ENCODE measurements around the gene STARD13. TPM values are rescaled to one million over a fixed set of nuclear protein-coding genes. Genes with fewer than 3 reads are reported as not detected.

The STARD13 gene
- total RNA-seq, 1 donor from 2014 or later: 50.1 TPM

DNA sequence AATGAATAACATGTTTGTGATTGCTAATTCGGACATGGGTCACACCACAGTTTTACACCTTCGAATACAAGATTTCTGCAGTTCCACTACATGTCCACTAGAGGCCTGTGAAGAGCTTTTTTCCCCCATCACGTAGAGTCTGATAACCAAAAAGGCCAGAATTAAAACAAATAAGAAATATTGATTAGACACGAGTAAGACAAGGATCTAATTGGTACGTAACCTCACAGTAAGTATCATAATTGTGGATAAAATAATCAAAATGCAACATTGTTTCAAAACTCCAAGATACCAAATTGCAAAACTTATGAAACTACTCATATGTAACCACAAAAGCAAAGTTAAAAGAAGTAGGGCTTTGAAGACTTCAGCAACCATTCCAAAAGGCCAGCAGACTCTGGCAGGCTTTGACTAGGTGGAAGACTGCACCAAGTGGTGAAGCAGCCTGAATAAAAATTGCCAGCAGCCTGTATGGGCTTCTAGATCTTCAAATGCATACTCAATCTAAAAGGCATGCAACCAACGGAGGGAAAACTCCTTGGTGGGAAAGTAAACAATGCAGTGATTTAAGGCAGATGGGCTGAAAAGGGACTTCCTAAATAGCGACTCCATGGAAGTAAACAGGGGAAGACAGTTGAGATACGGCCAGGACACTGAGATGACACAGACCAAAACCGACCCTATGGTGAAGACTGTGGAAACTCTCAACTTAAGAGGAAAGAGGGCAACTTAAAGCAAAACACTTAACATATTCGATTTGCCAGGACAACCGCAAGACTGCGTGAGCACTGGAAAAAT lies 56.7 kb downstream of the STARD13 start:
- DNase-seq (ENCODE audit: low spot score): no peak

DNA sequence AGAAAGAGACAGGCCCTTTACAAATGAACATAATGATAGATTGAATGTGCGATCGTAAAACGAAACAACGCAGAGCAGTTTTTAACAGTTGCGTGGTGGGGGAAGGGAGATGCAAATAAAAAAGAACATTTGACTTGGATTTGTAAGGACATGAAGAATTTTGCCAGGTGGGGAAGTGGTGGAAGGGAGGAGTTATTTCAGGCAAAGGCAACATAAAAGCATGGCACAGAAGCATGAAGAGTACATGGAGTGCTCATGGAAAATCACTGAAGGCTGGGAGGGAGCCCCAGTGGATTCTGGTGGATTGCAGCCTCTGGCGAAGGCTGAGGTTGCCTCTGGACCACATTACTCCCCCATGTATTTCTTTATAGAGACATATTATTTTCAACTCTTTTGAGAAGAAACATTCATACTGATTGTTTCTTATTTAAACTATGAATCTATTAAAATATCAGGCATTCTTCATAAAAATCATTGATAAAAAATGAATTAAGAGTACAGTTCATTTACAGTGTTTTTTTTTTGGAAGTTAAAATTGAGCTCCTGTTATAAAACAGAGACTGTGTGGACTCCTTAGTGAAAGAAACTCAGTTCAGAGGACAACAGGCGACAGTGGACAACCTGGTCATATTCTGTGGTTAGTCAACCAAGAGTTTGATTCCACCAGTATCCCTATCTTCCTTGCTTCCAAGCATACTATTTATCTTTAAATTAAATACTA lies 57.5 kb downstream of the STARD13 start:
- DNase-seq (ENCODE audit: low spot score): no peak

DNA sequence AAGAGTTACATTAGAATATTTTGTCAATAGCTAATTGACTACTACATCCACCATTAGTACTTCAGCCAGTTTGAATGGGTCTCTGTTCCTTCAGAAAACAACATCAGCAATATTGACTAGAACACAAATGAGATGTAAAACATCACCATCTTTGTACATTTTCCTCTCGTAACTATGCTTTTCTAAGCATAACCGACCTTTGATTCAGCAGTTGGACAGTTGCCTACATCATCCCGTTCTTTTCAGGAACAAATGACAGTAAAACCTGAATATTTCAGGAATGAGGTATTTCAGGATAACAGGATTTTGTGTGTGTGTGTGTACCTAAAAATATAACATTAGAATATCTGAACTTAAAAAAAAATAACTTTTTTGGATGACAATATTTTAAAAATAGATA lies 60.9 kb downstream of the STARD13 start:
- DNase-seq (ENCODE audit: low spot score): no peak

DNA sequence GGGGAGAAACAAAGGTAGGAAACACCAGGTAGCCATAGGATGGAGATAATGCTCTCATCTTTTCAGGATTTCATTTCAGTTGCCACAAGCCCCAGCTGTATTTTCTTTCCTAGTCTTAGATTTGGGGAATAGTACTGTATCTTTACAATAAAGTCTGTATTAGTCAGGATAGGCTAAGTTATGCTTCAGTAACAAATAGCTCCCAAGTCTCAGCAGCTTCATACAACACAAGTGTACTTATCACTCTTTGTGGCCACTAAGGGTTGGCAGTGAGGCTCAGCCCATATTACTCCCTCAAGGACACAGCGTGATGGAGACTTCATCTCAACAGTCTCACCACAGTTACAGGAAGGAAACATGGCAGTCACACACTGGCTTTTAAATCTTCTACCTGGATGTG lies 61.4 kb downstream of the STARD13 start:
- DNase-seq (ENCODE audit: low spot score): no peak

DNA sequence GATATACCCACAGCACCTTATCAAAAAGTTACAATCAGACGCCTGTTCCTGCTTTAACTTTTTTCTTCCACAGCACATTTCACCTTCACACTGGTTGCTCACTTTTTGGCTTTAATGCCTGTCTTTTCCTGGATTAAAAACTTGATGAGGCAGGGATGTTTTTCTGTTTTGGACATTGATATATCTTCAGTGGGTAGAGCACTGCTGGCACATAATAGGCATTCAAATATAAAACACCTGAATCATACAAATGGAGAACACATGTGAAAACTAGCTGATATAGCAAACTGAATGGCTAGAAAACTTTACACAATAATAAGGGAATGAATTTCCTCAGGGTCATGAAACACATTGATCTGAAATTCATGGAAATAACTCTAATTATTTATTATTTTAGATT lies 65.6 kb downstream of the STARD13 start:
- DNase-seq (ENCODE audit: low spot score): no peak

DNA sequence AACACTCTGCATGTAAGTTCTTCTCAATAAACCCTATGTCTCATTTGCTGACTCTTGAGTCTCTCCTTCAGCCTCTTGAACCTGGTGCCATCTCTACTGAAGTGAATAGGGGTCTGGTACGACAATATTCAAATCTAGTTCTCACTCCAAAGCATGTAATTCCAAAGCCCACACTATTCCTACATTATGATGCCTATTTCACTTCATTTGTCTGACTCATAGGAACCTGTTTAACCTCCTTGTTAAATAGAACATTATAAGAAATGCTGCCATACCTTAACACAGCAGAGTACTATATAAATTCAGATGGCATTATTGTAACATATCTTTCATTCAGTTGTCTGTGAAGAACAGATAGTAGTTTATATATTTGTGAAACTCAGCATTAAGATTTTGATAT lies 67.1 kb downstream of the STARD13 start:
- no peak for DNase-seq (ENCODE audit: low spot score)

DNA sequence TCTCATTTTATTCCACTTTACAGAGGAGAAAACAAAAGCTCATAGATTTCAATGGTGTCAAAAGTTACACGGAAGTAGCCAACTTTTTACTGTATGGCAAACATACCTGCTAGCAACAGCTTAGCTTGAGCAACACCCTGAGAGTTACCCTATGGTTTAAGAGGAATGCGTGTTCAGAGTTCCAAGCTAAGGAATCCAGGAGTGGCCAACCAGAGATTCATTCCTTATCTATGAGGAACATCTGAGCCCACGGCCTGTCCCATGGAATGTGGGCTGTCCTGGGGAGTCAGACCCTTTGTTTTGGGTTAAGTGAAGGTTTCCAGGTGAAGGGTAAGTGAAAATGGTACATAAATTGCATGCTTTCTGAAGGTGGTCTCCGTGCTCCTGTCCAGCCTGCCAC lies 67.5 kb downstream of the STARD13 start:
- no peak for DNase-seq (ENCODE audit: low spot score)

DNA sequence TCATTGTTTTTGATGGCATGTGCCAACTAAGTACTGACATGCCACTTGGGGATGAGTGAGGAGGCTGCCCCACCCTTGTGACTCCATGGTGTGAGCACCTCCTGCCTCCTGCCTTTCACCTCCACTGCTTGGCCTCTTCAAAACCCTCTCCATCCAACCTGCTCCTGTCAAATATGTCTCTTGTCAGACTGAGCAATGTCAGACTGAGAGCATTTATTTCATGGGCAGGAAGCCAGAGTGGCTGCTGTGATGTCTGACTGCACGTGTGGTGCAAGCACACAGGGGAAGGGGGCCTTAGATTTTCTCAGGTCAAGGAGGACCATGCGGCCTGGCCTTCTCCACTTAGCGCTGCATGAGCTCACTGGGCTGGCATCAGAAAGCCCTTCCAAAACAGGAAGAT lies 68.3 kb downstream of the STARD13 start:
- no peak for DNase-seq (ENCODE audit: low spot score)

DNA sequence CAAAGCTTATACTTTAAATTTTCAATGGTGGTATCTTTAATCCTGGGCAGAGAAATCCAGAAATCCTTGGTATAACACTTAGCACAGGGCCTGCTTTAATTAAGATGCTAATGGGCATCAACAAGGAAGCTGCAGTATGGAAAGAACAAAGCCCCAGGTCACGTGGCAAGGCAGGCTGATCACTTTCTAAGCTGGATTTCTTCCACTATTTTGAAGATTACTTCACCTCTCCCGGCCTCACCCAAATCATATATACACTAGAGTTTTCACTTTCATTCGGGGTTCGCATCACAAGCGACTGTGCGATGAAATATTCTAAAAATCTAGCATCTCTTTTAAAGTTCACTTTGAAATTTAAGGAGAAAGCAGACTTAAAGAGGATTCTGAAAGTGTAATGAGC lies 71.8 kb downstream of the STARD13 start:
- DNase-seq (ENCODE audit: low spot score): no peak

DNA sequence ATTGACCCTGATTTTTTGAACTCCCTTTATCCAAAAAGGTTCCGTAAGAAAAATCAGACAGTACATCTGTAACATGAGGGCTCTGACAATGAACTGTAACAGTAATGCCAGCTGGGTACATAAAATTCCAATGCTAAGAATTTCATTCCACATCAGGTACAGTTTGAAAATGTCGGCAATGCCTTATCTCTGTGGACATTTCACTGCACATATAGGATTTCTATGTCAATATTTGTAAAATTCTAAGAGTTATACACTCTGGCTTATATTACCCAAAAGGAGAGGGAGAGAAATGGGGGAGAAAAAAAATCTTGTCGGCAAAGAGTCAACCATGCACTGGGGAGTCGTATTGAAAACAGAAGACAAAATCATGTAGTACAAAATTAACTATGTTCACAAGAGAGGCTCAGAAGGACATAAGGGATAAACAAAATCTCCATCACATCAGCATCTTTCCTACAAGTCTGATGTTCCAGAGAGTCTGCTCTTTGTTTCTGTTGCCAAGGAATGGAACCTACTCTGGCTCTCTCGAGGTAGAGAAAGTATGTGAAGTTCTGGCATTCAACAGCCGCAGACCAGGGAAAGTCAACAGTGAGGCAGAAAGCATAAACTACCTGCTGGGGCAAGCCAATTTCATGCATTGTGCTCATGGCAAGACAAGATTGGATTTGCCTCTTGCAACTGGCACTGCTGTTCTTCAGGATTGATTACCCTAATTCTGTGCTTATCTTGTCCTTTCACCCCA lies 72.4 kb downstream of the STARD13 start:
- peak; percentile 54 for DNase-seq (ENCODE audit: low spot score)

DNA sequence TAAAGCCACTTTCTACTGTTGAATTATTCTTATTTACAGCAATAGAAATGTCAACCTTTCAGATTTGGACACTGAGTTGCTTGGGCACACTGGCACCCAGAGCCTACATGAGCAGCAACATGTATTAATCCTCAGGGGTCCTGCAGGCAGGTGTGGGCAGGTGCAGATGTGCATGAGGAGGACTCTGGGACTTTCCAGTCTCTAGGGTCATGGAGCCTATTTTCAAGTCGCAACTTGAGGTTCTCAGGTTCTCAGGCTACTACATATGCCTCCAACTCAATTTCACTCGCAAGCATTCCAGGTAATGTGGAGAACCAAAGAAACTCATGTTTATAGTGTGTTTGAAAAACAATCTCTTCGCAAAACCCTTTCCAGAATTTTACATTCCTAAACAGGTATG lies 73.2 kb downstream of the STARD13 start:
- no peak for DNase-seq (ENCODE audit: low spot score)

DNA sequence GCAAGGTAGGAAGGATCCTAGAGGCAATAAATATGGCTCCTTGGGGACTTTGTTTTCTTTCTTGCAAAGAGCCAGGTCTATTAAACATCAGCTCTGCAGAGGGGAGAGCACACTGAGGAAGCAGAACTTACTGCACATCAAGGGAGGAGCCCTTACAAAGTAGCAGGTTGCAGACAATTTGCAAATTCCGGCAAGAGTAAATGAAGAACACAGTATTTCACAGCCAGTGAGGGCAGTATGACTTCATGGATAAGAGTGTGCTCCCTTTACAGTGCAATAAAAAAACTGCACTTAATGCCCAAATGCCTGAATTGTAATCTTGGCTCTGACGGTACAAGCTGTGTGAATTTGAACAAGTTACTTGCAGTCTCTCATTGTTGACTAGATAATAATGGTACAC lies 75.5 kb downstream of the STARD13 start:
- no peak for DNase-seq (ENCODE audit: low spot score)

DNA sequence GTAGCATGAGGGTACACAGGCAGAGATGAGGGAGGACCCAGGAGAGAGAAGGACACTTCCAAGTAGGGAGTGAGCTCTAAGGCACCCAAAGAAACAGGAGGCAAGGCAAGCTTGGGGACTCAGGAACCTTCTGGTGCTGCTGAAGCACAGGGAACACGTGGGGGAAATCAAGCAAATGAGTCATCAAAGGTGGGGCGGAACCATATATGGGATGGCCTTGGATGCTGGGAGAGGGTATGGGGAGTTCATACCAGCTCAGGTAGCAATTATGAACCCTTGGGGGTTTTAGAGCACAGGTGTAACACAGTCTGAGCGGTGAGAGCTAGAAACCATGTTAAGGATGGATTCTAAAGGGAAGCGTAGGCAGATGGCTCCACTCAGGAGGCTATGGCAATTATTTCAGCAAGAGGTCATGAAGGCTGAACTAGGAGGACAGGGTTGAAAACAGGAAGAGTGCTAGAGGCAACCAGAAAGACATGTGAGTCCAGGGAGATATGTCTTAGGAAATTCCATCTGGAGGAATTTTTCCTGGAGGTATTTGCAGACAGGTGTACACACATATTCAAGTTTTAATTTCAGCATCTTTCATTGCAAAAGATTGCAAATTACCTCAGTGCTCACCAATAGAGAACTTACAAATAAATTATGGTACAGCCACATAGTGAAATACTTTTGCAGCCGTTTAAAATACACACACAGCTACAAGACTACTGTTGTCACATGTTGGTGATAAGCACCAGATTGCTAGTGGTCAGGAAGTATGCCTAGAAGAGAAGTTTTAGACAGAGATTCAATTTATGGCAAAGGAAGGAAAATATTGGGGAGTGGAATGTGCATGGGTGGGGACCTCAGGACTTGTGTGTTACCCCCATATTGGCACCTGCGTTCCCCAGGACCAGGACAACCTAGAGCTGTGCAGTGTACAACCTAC lies 77.0 kb downstream of the STARD13 start:
- DNase-seq (ENCODE audit: low spot score): no peak

DNA sequence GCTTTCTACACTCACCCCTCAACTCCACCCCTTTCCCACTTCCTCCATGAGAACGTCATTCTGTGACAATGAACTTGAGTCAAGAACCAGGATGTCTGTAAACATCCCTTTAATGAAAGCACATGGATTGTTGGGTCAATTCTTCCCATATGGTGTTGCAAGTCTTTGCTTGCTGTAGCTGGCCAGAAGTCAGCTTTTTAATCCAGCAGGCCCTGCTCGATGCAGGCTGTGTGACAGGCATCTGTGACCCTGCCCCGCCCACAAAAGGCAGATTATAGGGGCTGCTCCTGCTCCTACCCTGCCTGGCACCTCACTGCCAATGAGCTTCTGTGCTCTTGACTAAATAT lies 78.0 kb downstream of the STARD13 start:
- DNase-seq (ENCODE audit: low spot score): peak; percentile 58

DNA sequence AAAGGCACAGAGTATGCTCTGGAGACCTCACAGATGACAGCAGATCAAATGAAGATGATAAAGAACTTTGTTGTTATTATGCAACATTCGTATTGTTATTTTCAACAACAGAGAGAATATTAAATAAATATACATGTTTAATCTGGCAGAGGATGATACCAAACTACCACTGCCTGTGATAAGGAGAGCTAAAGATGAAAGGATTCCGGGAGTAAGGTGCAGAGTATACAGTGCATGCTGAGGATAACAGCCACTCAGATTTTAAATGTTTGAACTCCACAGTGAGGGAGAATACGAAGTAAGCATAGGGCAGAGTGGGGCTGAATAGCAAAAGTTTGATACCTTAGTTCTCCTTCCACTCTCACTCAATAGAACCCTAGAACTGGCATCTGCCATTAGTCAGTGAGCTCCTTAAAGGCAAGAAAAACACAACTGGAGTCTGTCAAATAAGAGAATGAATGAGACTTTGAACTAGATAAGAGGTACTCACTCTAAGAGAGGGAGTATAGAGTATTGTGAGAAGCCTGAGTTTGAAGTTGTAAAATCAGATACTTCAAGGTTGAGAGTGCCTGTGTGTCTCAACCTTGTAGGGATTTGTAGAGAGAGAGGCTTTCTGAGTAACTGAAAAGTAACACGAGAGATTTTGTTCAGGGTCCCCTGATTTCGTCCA lies 78.5 kb downstream of the STARD13 start:
- no peak for DNase-seq (ENCODE audit: low spot score)

DNA sequence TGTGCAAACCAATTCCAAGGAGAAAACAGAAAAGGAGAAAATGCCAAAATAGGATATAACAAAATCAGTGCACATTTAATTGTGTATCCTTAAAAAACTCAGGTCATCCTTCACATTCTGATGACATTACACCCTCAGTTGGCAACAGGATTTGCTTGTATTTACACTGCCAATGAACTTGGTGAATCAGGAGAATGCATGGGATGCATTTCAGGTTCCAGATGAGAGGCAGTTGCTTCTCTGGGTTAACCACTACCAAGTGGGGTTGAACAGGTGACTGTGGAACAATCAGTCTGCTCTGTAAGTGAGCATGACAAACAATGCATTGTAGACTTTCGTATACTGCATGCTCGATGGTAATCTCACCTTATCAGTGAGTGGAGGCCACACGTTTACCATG lies 79.1 kb downstream of the STARD13 start:
- no peak for DNase-seq (ENCODE audit: low spot score)

DNA sequence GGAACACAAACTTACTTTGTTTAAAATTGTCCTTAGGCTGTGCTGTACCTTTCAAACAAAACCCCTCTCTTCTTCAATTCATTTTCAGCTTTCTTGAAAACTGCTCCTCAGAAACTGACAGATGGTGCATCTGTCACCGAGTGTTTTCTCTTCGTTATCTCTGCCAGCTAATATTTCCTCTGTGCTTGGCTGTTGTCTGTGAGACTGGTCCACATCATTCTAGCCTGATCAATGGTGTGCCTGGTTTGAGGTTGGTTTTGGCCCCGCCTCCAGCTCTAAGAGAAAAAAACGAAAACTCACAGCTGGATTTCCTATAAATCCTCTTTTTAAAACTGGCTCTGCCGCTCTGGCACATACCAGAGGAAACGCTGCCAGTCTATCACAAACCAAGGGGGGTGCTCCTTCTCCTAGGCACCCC lies 79.7 kb downstream of the STARD13 start:
- no peak for DNase-seq (ENCODE audit: low spot score)

DNA sequence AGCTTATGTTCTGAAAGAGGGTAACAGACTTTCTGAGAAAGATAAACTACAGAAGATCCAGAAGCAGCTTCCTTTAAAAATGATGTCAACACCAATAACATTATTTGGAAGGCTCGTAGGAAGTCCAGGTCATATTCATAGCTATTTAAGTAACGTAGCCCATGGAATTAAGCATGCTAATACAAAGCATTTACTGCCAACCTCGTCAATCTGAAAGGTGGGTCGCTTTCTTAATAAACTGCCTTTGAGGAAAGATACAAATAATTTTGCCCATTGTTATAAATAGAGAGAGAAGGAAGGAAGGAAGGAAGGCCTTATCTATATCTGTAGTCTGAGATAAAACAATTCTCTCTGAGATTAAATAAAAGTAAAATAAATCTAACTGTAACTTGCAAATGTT lies 80.3 kb downstream of the STARD13 start:
- no peak for DNase-seq (ENCODE audit: low spot score)

DNA sequence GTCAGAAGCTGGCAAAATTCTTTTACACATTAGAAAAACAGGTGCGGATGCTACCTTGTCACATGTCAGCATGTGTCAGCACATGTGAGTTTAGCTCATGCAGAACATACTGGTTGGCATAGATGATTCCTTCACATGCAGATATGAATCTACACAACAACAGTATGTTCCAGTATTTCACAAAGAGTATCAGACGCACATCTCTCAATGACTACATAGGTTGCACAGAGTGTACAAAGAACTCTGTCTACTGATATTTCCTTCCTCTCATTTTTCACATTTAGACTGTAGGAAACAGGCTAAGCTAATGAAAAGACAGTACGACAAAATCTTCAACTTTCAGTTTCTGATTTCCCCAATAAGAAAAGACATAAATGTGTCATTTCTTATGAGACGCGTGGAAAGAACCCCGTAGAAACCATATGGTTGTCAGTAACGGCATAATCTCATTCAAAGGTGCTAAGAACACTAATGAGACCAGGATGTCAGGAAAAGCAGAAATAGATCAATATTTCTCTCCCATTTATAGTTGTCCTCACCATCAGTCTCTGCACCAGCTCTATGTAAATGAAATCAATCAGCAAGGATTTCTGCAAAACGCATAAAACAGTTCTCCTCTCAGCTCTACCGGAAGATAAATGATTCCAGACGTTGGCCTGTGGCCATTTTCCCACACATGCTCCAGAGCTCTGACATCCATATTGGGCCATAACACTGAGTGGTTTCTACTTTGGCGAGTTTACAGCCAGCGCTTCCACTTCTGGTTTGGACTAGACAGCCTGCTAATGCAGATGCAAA lies 81.2 kb downstream of the STARD13 start:
- DNase-seq (ENCODE audit: low spot score): peak; percentile 78

DNA sequence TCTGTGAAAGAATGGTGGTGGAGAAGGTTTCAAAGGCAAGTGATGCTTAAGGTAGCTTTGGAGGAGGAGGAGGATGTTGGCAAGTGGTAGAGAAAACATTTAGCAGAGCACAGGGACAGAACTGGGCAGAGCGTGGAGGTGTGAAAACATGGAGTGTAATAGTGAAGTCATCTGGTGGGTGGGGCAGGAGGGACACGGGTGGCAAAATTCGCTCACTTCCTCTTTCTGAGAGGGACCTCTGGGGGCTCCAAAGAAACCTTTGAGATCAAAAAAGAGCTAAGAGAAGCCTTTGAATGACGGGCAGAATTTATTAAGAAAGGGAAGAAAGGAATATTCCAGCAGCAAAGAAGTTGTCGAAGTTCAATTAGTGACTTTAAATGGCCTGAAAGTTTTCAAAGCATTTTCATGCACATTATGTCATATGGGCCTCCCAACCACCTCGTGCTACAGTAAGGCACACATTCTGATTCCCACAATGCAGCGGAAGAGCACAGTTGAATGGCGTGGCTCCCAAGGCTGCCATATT lies 82.8 kb downstream of the STARD13 start:
- no peak for DNase-seq (ENCODE audit: low spot score)

Measured in ureter (tissue), 1 donor.